SK-N-SH treated with all-trans-retinoic acid at 6 μM for 48 hours (cell line): ENCODE data around the gene BCORL1.

Experiments
- ARNTL ChIP-seq: fragments of 450-650 bp; formaldehyde crosslinking; IDR thresholded peaks from 2 replicates; pipeline ENCODE4 v1.5.0; 2020; ENCODE audit warnings: low read depth, mild to moderate bottlenecking, moderate library complexity, borderline replicate concordance
- CSRNP3 ChIP-seq: fragments of 250-450 bp; sonication (Bioruptor Pico); IDR thresholded peaks from 2 replicates; pipeline ENCODE4 v1.5.1; 2021; ENCODE audit warnings: mild to moderate bottlenecking, moderate library complexity
- PATZ1 ChIP-seq: fragments of 250-450 bp; sonication (Bioruptor Pico); IDR thresholded peaks from 2 replicates; pipeline ENCODE4 v1.8.0; 2020; ENCODE audit warnings: mild to moderate bottlenecking, moderate library complexity, borderline replicate concordance

- TF ChIP-seq ARNTL (CRISPR knock-in tag) (no peak), PATZ1 (no peak), CSRNP3 (CRISPR knock-in tag) (no peak)
These were observed 26.3 kb upstream of the BCORL1 start for GRCh38 chrX:129956145-129956544.
